22Rv1 (cell line): Measurements from ENCODE around the gene WIPF3.

Source experiments
- CTCF ChIP-seq: fragments of 450-650 bp; IDR thresholded peaks from 2 replicates; pipeline ENCODE4 v1.5.1; 2017; ENCODE audit warnings: mild to moderate bottlenecking
- ZFX ChIP-seq: fragments of 450-650 bp; IDR thresholded peaks from 2 replicates; pipeline ENCODE4 v1.6.1; 2017; ENCODE audit warnings: antibody characterized with exemption, borderline replicate concordance

- no peak for TF ChIP-seq CTCF
- no peak for TF ChIP-seq ZFX
These were observed 90.5 kb downstream of the WIPF3 start for GRCh38 chr7:29896685-29897411.
